Fibroblast of mammary gland (primary cell): ENCODE measurements around the gene ROS1.
"Not testable (repeated sequence)": the region's sequence is repeated elsewhere in the genome, so short reads cannot be mapped to it uniquely, and the experiment has no call there.

Experiments
- DNase-seq: peaks from one replicate; pipeline ENCODE4 v3.0.0-alpha.2; 2010; ENCODE audit warnings: low read depth
- H3K4me3 ChIP-seq: 2 replicates; pipeline ENCODE4 v1.5.1; 2011; ENCODE audit warnings: low read depth, mild to moderate bottlenecking, low read length, moderate library complexity; ENCODE audit not compliant: control insufficient read depth
- TF ChIP-seq, protein P1 (sequence below): conservative IDR thresholded peaks from 2 replicates; pipeline ENCODE4 v1.5.1; 2011; ENCODE audit warnings: low read depth, low read length, inconsistent platforms; ENCODE audit not compliant: control insufficient read depth, insufficient read depth

Gene ROS1

DNA sequence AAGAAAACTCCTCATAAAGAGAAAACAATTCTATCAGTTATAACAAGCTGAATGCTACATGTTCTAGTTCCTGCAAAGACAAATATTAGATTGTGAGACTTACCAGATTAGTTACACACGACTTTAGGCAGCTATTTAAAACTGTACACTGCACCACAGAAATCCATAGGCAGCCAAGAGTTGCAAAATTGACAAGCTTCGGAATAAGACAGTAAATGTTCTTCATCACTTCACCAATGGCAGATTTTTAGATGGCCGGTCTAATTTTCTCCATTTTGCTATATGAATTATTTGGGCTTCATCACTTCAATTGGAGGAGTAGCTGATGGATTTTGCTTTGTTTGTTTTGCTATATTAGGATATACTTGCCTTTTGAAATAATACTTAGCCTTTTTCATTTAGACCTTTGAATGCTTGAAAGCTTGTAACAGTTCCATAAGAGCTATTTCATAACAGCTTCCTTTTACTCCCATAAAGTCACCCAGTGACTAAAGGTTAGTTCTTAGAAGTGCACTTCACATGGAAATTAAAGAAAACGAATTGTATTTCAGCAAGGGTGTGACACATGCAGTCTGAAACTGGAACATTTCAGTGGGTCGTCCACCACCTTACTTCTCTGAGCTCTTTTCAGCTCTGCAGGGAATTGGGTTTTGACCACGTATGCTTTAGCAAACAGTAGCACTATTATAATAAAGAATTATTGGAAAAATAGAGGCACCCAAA lies at the start of gene ROS1:
TSS of gene ROS1 (minus strand) at position 512 of the 723 bp plus-strand sequence. CDS start at position 226, 286 bp downstream.
- no peak within 1 kb of the TSS for H3K4me3 ChIP-seq
- DNase-seq = peak; percentile 19
- TF ChIP-seq, protein P1, sequence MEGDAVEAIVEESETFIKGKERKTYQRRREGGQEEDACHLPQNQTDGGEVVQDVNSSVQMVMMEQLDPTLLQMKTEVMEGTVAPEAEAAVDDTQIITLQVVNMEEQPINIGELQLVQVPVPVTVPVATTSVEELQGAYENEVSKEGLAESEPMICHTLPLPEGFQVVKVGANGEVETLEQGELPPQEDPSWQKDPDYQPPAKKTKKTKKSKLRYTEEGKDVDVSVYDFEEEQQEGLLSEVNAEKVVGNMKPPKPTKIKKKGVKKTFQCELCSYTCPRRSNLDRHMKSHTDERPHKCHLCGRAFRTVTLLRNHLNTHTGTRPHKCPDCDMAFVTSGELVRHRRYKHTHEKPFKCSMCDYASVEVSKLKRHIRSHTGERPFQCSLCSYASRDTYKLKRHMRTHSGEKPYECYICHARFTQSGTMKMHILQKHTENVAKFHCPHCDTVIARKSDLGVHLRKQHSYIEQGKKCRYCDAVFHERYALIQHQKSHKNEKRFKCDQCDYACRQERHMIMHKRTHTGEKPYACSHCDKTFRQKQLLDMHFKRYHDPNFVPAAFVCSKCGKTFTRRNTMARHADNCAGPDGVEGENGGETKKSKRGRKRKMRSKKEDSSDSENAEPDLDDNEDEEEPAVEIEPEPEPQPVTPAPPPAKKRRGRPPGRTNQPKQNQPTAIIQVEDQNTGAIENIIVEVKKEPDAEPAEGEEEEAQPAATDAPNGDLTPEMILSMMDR = no peak

- DNase-seq = no peak
- TF ChIP-seq, protein P1 = no peak
- no peak overlapping the region for H3K4me3 ChIP-seq
These were observed 47.7 kb upstream of the ROS1 start for GRCh38 chr6:117473401-117473800.

DNA sequence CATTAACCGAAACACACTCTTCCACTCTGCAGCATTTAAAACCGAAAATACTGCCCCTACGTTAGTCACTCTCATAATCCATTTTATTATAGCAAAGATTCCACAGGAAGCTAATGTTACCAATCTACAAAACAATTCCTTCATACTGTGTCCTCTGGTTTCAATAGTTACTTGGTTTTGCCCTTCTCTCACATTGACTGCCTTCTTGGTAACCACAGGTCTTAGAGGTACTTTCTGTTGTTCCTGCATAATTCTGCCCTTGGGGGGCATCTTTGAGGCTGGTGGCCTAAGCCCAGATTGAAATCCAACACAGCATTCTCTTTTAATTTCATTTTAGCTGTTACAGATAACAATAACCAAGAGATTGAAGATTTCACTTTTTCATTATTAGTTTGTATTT lies 46.9 kb upstream of the ROS1 start:
- no peak for DNase-seq
- no peak overlapping the region for H3K4me3 ChIP-seq
- TF ChIP-seq, protein P1 = no peak

DNA sequence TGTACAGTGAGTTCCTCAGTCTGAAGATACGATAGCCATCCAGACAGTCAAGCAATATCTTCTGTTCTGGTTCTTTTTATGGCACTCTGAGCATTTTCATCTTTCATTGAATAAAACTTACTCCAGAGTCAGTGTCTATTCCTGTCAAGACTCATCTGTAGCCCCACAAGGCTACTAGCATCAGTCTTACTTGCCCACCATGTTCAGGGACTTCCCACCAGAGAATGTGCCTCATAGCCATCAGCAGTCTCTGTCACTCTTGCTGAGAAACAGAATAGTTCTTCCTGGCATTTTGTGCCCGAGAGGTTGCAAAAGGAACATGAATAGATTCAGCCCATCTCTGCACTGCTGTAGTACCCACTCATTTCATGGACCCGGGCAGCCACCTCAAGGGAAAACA lies 44.0 kb upstream of the ROS1 start:
- no peak overlapping the region for H3K4me3 ChIP-seq
- TF ChIP-seq, protein P1 = no peak
- no peak for DNase-seq

- DNase-seq = no peak
- TF ChIP-seq, protein P1 = no peak
- H3K4me3 ChIP-seq = no peak overlapping the region
These were observed 43.6 kb upstream of the ROS1 start for GRCh38 chr6:117469356-117469755.

GRCh38 chr6:117468527-117468926 lies 42.8 kb upstream of the ROS1 start:
- not testable (repeated sequence) for H3K4me3 ChIP-seq, DNase-seq

DNA sequence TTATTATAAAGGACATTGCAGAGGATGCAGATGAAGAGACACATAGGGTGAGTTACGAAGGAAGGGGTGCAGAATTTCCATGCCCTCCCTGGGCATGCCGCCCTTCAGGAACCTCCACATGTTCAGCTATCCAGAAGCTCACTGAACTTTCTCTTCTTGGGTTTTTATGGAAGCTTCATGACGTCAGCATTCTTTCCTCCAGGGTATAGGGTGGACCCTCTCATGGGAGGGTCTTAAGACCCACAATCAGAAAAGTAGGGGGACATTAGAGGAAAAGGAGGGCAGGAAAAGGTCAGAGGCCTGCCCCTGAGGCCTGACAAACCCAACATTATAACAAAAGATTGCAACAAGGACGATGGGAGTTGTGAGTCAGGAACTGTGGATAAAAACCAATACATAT lies 42.1 kb upstream of the ROS1 start:
- TF ChIP-seq, protein P1 = no peak
- H3K4me3 ChIP-seq = no peak overlapping the region
- DNase-seq = no peak
